Measurements from ENCODE around the gene CRMP1. TPM values are rescaled to one million over a fixed set of nuclear protein-coding genes. Genes with fewer than 3 reads are reported as not detected.

CRMP1 gene
- total RNA-seq, 1 experiment from 2014 or later, result 134 TPM

GRCh38 chr4:5925419-5926200 is 32.7 kb upstream of the CRMP1 start (continued):
- no peak for TF ChIP-seq ZNF281 (CRISPR knock-in tag; IDR thresholded peaks at IDR 0.05)
- no peak for TF ChIP-seq SMAD3 (CRISPR knock-in tag; IDR thresholded peaks at IDR 0.05; ENCODE audit: borderline replicate concordance)
- TF ChIP-seq, protein P1, sequence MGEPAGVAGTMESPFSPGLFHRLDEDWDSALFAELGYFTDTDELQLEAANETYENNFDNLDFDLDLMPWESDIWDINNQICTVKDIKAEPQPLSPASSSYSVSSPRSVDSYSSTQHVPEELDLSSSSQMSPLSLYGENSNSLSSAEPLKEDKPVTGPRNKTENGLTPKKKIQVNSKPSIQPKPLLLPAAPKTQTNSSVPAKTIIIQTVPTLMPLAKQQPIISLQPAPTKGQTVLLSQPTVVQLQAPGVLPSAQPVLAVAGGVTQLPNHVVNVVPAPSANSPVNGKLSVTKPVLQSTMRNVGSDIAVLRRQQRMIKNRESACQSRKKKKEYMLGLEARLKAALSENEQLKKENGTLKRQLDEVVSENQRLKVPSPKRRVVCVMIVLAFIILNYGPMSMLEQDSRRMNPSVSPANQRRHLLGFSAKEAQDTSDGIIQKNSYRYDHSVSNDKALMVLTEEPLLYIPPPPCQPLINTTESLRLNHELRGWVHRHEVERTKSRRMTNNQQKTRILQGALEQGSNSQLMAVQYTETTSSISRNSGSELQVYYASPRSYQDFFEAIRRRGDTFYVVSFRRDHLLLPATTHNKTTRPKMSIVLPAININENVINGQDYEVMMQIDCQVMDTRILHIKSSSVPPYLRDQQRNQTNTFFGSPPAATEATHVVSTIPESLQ (CRISPR knock-in tag; IDR thresholded peaks at IDR 0.05), result no peak
- TF ChIP-seq ESRRA (CRISPR knock-in tag; IDR thresholded peaks at IDR 0.05; ENCODE audit: borderline replicate concordance), result no peak
- no peak for TF ChIP-seq PRDM15 (CRISPR knock-in tag; IDR thresholded peaks at IDR 0.05)

- Mint-ChIP-seq H3K4me1 (peaks cover 27% of the 10 kb centered on the region), H3K4me3 (no peak overlapping the region), H3K36me3 (no peaks in the 10 kb centered on the region), H3K9me3 (no peaks in the 10 kb centered on the region), H3K27ac (no peak overlapping the region), H3K27me3 (ENCODE audit: low read depth) (peaks cover 2% of the 10 kb centered on the region; the same call in 1 of the 2 replicates)
- DNase-seq (ENCODE audit: low spot score) (no peak), ATAC-seq (no peak)
- ChIA-PET POLR2A (no interaction called here), CTCF (interaction anchor here (0.8 to 0.9 kb wide), 2 partner anchors 30 to 39 kb away, joined by 3 read pairs; no protein-coding TSS in a partner anchor)
- TF ChIP-seq, protein P2, sequence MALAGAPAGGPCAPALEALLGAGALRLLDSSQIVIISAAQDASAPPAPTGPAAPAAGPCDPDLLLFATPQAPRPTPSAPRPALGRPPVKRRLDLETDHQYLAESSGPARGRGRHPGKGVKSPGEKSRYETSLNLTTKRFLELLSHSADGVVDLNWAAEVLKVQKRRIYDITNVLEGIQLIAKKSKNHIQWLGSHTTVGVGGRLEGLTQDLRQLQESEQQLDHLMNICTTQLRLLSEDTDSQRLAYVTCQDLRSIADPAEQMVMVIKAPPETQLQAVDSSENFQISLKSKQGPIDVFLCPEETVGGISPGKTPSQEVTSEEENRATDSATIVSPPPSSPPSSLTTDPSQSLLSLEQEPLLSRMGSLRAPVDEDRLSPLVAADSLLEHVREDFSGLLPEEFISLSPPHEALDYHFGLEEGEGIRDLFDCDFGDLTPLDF (CRISPR knock-in tag; IDR thresholded peaks at IDR 0.05), result no peak
- TF ChIP-seq, protein P3, sequence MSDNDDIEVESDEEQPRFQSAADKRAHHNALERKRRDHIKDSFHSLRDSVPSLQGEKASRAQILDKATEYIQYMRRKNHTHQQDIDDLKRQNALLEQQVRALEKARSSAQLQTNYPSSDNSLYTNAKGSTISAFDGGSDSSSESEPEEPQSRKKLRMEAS (CRISPR knock-in tag; IDR thresholded peaks at IDR 0.05), result no peak
- TF ChIP-seq, protein P1 (CRISPR knock-in tag; IDR thresholded peaks at IDR 0.05), result no peak
- TF ChIP-seq TEAD4 (CRISPR knock-in tag; IDR thresholded peaks at IDR 0.05), result no peak
- TF ChIP-seq, protein P4, sequence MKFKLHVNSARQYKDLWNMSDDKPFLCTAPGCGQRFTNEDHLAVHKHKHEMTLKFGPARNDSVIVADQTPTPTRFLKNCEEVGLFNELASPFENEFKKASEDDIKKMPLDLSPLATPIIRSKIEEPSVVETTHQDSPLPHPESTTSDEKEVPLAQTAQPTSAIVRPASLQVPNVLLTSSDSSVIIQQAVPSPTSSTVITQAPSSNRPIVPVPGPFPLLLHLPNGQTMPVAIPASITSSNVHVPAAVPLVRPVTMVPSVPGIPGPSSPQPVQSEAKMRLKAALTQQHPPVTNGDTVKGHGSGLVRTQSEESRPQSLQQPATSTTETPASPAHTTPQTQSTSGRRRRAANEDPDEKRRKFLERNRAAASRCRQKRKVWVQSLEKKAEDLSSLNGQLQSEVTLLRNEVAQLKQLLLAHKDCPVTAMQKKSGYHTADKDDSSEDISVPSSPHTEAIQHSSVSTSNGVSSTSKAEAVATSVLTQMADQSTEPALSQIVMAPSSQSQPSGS (CRISPR knock-in tag; IDR thresholded peaks at IDR 0.05; ENCODE audit: borderline replicate concordance, low read depth), result no peak
- TF ChIP-seq ZSCAN18 (CRISPR knock-in tag; IDR thresholded peaks at IDR 0.05), result no peak
- no peak for TF ChIP-seq NR2C2 (CRISPR knock-in tag; IDR thresholded peaks at IDR 0.05)
- TF ChIP-seq SP1 (CRISPR knock-in tag; conservative IDR thresholded peaks at IDR 0.05), result no peak
- TF ChIP-seq JUN (CRISPR knock-in tag; IDR thresholded peaks at IDR 0.05), result no peak
- no peak for TF ChIP-seq ZNF121 (CRISPR knock-in tag; IDR thresholded peaks at IDR 0.05)
- TF ChIP-seq, protein P5, sequence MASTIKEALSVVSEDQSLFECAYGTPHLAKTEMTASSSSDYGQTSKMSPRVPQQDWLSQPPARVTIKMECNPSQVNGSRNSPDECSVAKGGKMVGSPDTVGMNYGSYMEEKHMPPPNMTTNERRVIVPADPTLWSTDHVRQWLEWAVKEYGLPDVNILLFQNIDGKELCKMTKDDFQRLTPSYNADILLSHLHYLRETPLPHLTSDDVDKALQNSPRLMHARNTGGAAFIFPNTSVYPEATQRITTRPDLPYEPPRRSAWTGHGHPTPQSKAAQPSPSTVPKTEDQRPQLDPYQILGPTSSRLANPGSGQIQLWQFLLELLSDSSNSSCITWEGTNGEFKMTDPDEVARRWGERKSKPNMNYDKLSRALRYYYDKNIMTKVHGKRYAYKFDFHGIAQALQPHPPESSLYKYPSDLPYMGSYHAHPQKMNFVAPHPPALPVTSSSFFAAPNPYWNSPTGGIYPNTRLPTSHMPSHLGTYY (CRISPR knock-in tag; IDR thresholded peaks at IDR 0.05), result no peak
- TF ChIP-seq FOXJ3 (CRISPR knock-in tag; IDR thresholded peaks at IDR 0.05; ENCODE audit: borderline replicate concordance), result no peak
These were observed 31.7 kb upstream of the CRMP1 start for GRCh38 chr4:5924461-5925125.

Measured in WTC11 (cell line).